A549 (cell line): ENCODE measurements around the gene ZMYND8. TPM values are rescaled to one million over a fixed set of nuclear protein-coding genes. Genes with fewer than 3 reads are reported as not detected.
"Not testable (repeated sequence)": the region's sequence is repeated elsewhere in the genome, so short reads cannot be mapped to it uniquely, and the experiment has no call there.

Experiments
- ATAC-seq, 2 experiments: fragments of 200-7000 bp in 1 of 2; fragments of >200 bp in 1 of 2; cut with Nextera tagmentation in 1 of 2; cut with Tn5 transposase in 1 of 2; 3 replicates each; pipeline versions ENCODE4 v1.8.0 to v1.9.1; 2018 to 2020; ENCODE audit warnings: mild to moderate bottlenecking in 1 of 2, moderate library complexity in 1 of 2
- CTCF ChIA-PET: fragments of 300-600 bp; sonication (Branson Sonifier 250); formaldehyde crosslinking; extraction: SDS; loops from one replicate; lab custom pipeline; 2021; ENCODE audit warnings: antibody characterized with exemption, inconsistent platforms; lab: Yijun Ruan, JAX
- POLR2A ChIA-PET: fragments of 350-600 bp; formaldehyde crosslinking; extraction: SDS; loops from one replicate; lab custom pipeline; 2021; ENCODE audit warnings: antibody characterized with exemption, inconsistent platforms; lab: Yijun Ruan, JAX
- DNase-seq, 2 experiments: peaks; one replicate each; pipeline versions ENCODE4 v3.0.0 to v3.0.0-alpha.2; 2011 to 2016; ENCODE audit warnings: low read depth in 1 of 2, low spot score in 1 of 2
- FAIRE-seq: peaks from 2 replicates; lab custom pipeline; 2011; peaks lifted over from hg19 to GRCh38; lab: Jason Lieb, UNC
- H3K27ac ChIP-seq, 2 experiments: fragments of >200 bp; sonication (Bioruptor Twin); formaldehyde crosslinking; 3 replicates each; pipeline ENCODE4 v1.5.1; 2016 to 2017
- H3K4me1 ChIP-seq: fragments of >200 bp; sonication (Bioruptor Twin); formaldehyde crosslinking; 3 replicates; pipeline ENCODE4 v1.6.1; 2016
- H3K4me2 ChIP-seq: fragments of >200 bp; sonication (Bioruptor Twin); formaldehyde crosslinking; 3 replicates; pipeline ENCODE4 v1.6.1; 2016
- H3K4me3 ChIP-seq: fragments of >200 bp; sonication (Bioruptor Twin); formaldehyde crosslinking; 3 replicates; pipeline ENCODE4 v1.5.1; 2016
- H3K9me3 ChIP-seq: fragments of >200 bp; sonication (Bioruptor Twin); formaldehyde crosslinking; 3 replicates; pipeline ENCODE4 v1.6.1; 2016
- CBX8 ChIP-seq: fragments of 200-600 bp; sonication (generic); IDR thresholded peaks from 2 replicates; pipeline ENCODE4 v1.6.1; 2016
- CHD4 ChIP-seq: fragments of 200-600 bp; sonication (generic); IDR thresholded peaks from 2 replicates; pipeline ENCODE4 v1.6.1; 2016; ENCODE audit warnings: antibody characterized with exemption, mild to moderate bottlenecking, borderline replicate concordance
- EHF ChIP-seq: fragments of 250-450 bp; sonication (Bioruptor Pico); IDR thresholded peaks from 2 replicates; pipeline ENCODE4 v1.5.0; 2020; ENCODE audit warnings: mild to moderate bottlenecking
- ELK1 ChIP-seq: fragments of 150-350 bp; IDR thresholded peaks from 2 replicates; pipeline ENCODE4 v1.6.1; 2014; ENCODE audit warnings: low read depth, mild to moderate bottlenecking, low read length
- EP300 ChIP-seq, 2 experiments: fragments of >200 bp; sonication (Bioruptor Twin); formaldehyde crosslinking; IDR thresholded peaks; 2 replicates in 1 of 2; 3 replicates in 1 of 2; pipeline ENCODE4 v1.6.1; 2016 to 2017
- FOXS1 ChIP-seq: fragments of 250-450 bp; sonication (Bioruptor Pico); IDR thresholded peaks from 2 replicates; pipeline ENCODE4 v1.5.0; 2020; ENCODE audit warnings: mild to moderate bottlenecking, moderate library complexity
- HDAC2 ChIP-seq: fragments of 200-600 bp; sonication (generic); IDR thresholded peaks from 2 replicates; pipeline ENCODE4 v1.6.1; 2016
- HOXB13 ChIP-seq: fragments of 250-450 bp; sonication (Bioruptor Pico); IDR thresholded peaks from 2 replicates; pipeline ENCODE4 v1.5.0; 2020; ENCODE audit warnings: low read depth, mild to moderate bottlenecking, moderate library complexity
- JUNB ChIP-seq: fragments of >200 bp; sonication (Bioruptor Twin); formaldehyde crosslinking; IDR thresholded peaks from 2 replicates; pipeline ENCODE4 v1.6.1; 2016
- MAX ChIP-seq: IDR thresholded peaks from 2 replicates; pipeline ENCODE4 v1.6.1; 2012
- NFE2L2 ChIP-seq: fragments of 150-350 bp; conservative IDR thresholded peaks from 2 replicates; pipeline ENCODE4 v1.6.1; 2014; ENCODE audit warnings: low read length
- PBX3 ChIP-seq: IDR thresholded peaks from 2 replicates; pipeline ENCODE4 v1.6.1; 2012
- RARB ChIP-seq: fragments of 250-450 bp; sonication (Bioruptor Pico); IDR thresholded peaks from 2 replicates; pipeline ENCODE4 v1.8.0; 2021; ENCODE audit warnings: mild to moderate bottlenecking, moderate library complexity
- RNF2 ChIP-seq: fragments of 200-600 bp; sonication (generic); IDR thresholded peaks from 2 replicates; pipeline ENCODE4 v1.6.1; 2016; ENCODE audit warnings: low read depth, mild to moderate bottlenecking, antibody characterized with exemption, moderate library complexity, borderline replicate concordance
- TP53 ChIP-seq: fragments of 250-450 bp; sonication (Bioruptor Pico); IDR thresholded peaks from 2 replicates; pipeline ENCODE4 v1.5.0; 2021; ENCODE audit warnings: mild to moderate bottlenecking, moderate library complexity
- WGBS: methylation state at CpG from one replicate; pipeline ENCODE4 v1.1.6; 2017; ENCODE audit errors: missing lambda C conversion rate; 5-methylcytosine and 5-hydroxymethylcytosine counted together
- polyA plus RNA-seq, 4 experiments: library from polyadenylated mRNA; depleted of rRNA in 3 of 4; stranded (reverse); fragments of >200 nt; fragmentation: RNase III in 1 of 4; extraction: RNeasy Plus Mini Kit Qiagen cat#74134 plus additional on column Dnase treatment in 1 of 4; gene quantifications; 2 replicates in 3 of 4; 3 replicates in 1 of 4; pipeline ENCODE4 v1.2.3, GENCODE V29; 2011 to 2017

The ZMYND8 gene
- polyA plus RNA-seq, 2 of the 4 experiments (the other 2 are of a cell fraction) = 10.4 to 24.9 TPM

GRCh38 chr20:47368301-47368700 lies 11.8 kb upstream of the ZMYND8 start:
- peaks cover 36% of the 10 kb centered on the region for H3K4me1 ChIP-seq
- WGBS = 91% methylated on average over 7 of the region's 7 CpGs
- peak overlapping the region; percentile 22 to 92; a peak in 5 of 6 replicates for H3K27ac ChIP-seq
- no peak overlapping the region for H3K4me2 ChIP-seq
- DNase-seq = no peak
- no peak overlapping the region for H3K4me3 ChIP-seq
- H3K9me3 ChIP-seq = no peaks in the 10 kb centered on the region
- TF ChIP-seq EP300 (IDR thresholded peaks at IDR 0.05) (no peak), HDAC2 (no peak), CBX8 (no peak), EHF (CRISPR knock-in tag) (no peak), PBX3 (no peak), ELK1 (no peak), FOXS1 (no peak), JUNB (no peak), HOXB13 (CRISPR knock-in tag) (no peak), TP53 (CRISPR knock-in tag) (no peak)
- TF ChIP-seq, all 56 proteins: peak for 0
- POLR2A ChIA-PET = no interaction called here
- ATAC-seq (no peak), FAIRE-seq (no peak)
- CTCF ChIA-PET = interaction anchor here (6.9 kb wide), 1 partner anchor 15 kb away, joined by 74 read pairs; no protein-coding TSS in a partner anchor

GRCh38 chr20:47366301-47366700 lies 9.8 kb upstream of the ZMYND8 start:
- CTCF ChIA-PET = interaction anchor here (0.6 to 3.6 kb wide), 3 partner anchors 18 to 94 kb away, joined by 3 to 23 read pairs (median 11); no protein-coding TSS in a partner anchor
- H3K4me3 ChIP-seq, ATAC-seq, H3K4me2 ChIP-seq, FAIRE-seq, DNase-seq, H3K9me3 ChIP-seq, POLR2A ChIA-PET: not testable (repeated sequence)
- peaks cover 31% of the 10 kb centered on the region for H3K4me1 ChIP-seq
- WGBS = 94% methylated on average over 11 of the region's 11 CpGs
- H3K27ac ChIP-seq = peak overlapping the region; percentile 63 to 92; a peak in 5 of 6 replicates

GRCh38 chr20:47365023-47365764 lies 8.7 kb upstream of the ZMYND8 start:
- TF ChIP-seq MAX (no peak), ELK1 (no peak)
- Histone ChIP-seq H3K4me3 (no peak overlapping the region), H3K4me1 (peaks cover 36% of the 10 kb centered on the region), H3K4me2 (no peak overlapping the region), H3K27ac (peak overlapping the region; percentile 63 to 92), H3K9me3 (no peaks in the 10 kb centered on the region)
- ChIA-PET POLR2A (no interaction called here), CTCF (interaction anchor here (1.5 to 3.6 kb wide), 3 partner anchors 19 to 92 kb away, joined by 3 to 23 read pairs (median 5); no protein-coding TSS in a partner anchor)
- ATAC-seq (no peak), FAIRE-seq (no peak), DNase-seq (no peak)
- 93% methylated on average over 13 of the region's 13 CpGs for WGBS

GRCh38 chr20:47362361-47363219 lies 6.1 kb upstream of the ZMYND8 start:
- Histone ChIP-seq H3K9me3 (no peaks in the 10 kb centered on the region), H3K27ac (peak overlapping the region; percentile 100), H3K4me2 (no peak overlapping the region), H3K4me3 (no peak overlapping the region), H3K4me1 (peaks cover 54% of the 10 kb centered on the region)
- POLR2A ChIA-PET = interaction anchor here (0.6 kb wide), 1 partner anchor 28 kb away, joined by 5 read pairs; no protein-coding TSS in a partner anchor
- ATAC-seq (no peak), FAIRE-seq (no peak), DNase-seq (no peak)
- 92% methylated on average over 17 of the region's 17 CpGs for WGBS
- CTCF ChIA-PET = interaction anchor here (0.6 to 14.5 kb wide), 7 partner anchors 19 to 1537 kb away, joined by 3 to 137 read pairs (median 4); no protein-coding TSS in a partner anchor
- TF ChIP-seq RNF2 = no peak
- no peak for TF ChIP-seq NFE2L2
- TF ChIP-seq CHD4 = no peak
- peak; percentile 63; the same call in 1 of the 2 replicates for TF ChIP-seq HDAC2
- TF ChIP-seq RARB (CRISPR knock-in tag) = no peak
